ENCODE data around the gene HAUS1. TPM values are rescaled to one million over a fixed set of nuclear protein-coding genes. Genes with fewer than 3 reads are reported as not detected.
A peak's percentile ranks its signal among the peaks of the same experiment; 100 is the strongest.

The HAUS1 gene
- total and polyA plus RNA-seq, 4 donors = 23.3 to 48.1 (median 41.7) TPM

DNA sequence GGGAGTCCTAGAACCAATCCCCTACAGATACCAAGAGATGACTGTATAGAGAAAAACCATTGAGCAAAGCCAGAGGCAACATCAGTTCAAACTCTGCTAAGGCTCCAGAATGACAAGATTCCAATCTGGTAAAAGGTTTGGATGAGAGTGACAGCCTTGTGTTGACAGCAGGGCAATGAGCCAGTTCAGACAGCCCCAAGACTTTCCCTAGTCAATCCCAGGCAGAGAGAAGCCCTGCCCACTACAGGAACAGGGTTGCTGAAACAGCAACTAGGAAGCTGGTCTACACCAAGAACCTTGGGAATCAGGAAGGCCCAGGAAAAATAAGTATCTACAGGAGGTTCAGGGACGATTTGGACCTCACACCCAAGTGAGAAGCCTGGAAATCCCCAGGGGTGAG lies 35.4 kb upstream of the HAUS1 start:
- Histone ChIP-seq H3K4me3 (ENCODE audit: low read depth, low read length) (no peak overlapping the region), H3K4me1 (ENCODE audit: control insufficient read depth, insufficient read depth, low read length) (peaks cover 21% of the 10 kb centered on the region), H3K36me3 (ENCODE audit: control insufficient read depth, insufficient read depth, low read length) (no peaks in the 10 kb centered on the region), H3K27ac (ENCODE audit: low read depth, low read length) (no peak overlapping the region), H3K9me3 (ENCODE audit: control insufficient read depth, insufficient read depth, low read length) (peaks cover 2% of the 10 kb centered on the region), H3K27me3 (ENCODE audit: control insufficient read depth, insufficient read depth, low read length) (peaks cover 6% of the 10 kb centered on the region)
- no peak for DNase-seq (ENCODE audit: low read depth in 4 of 6, low spot score in 6 of 6)
- WGBS (ENCODE audit: insufficient coverage) = 58% methylated on average over 1 of the region's 1 CpG

DNA sequence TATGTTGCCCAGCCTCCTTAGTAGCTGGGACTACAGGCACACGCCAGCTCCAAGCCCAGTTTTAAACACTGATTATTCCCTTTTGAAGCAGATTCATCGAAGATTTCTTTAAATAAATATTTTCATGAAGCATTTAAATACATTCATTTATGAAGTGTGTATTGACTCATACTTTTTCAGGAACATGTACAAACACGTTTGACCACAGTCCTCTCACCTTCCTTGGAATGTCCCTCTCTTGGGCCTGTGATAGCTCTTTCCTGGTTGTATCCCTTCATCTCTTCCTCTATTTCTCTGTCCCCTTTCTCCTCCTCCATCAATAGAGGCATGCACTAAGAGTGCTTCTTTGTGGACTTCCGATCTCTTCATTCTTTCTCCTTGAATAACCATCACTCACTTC lies 34.7 kb upstream of the HAUS1 start:
- peaks cover 21% of the 10 kb centered on the region for H3K4me1 ChIP-seq (ENCODE audit: control insufficient read depth, insufficient read depth, low read length)
- no peak overlapping the region for H3K27ac ChIP-seq (ENCODE audit: low read depth, low read length)
- peaks cover 6% of the 10 kb centered on the region for H3K27me3 ChIP-seq (ENCODE audit: control insufficient read depth, insufficient read depth, low read length)
- DNase-seq (ENCODE audit: low read depth in 4 of 6, low spot score in 6 of 6) = no peak
- no peaks in the 10 kb centered on the region for H3K36me3 ChIP-seq (ENCODE audit: control insufficient read depth, insufficient read depth, low read length)
- WGBS (ENCODE audit: insufficient coverage) = 80% methylated on average over 2 of the region's 4 CpGs
- peaks cover 2% of the 10 kb centered on the region for H3K9me3 ChIP-seq (ENCODE audit: control insufficient read depth, insufficient read depth, low read length)
- no peak overlapping the region for H3K4me3 ChIP-seq (ENCODE audit: low read depth, low read length)

DNA sequence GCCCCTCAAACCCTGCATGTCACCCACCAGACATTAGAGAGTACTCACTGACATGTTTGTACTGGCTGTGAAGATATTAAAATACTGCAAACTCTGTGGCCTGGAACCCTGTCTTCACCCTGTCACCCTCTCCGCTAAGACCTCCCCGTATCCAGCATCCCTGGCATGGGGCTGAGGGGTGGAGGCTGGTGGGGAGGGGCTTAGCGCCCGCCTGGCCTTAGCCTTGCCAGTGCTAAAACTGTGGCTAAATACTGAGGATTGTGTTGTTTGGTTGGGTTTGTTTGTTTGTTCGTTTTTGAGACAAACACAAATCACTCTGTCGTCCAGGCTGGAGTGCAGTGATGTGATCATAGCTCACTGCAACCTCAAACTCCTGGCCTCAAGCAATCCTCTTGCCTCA lies 34.0 kb upstream of the HAUS1 start:
- Histone ChIP-seq H3K27ac (ENCODE audit: low read depth, low read length) (no peak overlapping the region), H3K4me3 (ENCODE audit: low read depth, low read length) (no peak overlapping the region), H3K4me1 (ENCODE audit: control insufficient read depth, insufficient read depth, low read length) (peaks cover 21% of the 10 kb centered on the region), H3K9me3 (ENCODE audit: control insufficient read depth, insufficient read depth, low read length) (peaks cover 2% of the 10 kb centered on the region), H3K27me3 (ENCODE audit: control insufficient read depth, insufficient read depth, low read length) (peaks cover 6% of the 10 kb centered on the region), H3K36me3 (ENCODE audit: control insufficient read depth, insufficient read depth, low read length) (no peaks in the 10 kb centered on the region)
- DNase-seq (ENCODE audit: low read depth in 4 of 6, low spot score in 6 of 6) = no peak
- WGBS (ENCODE audit: insufficient coverage) = 83% methylated on average over 2 of the region's 6 CpGs

DNA sequence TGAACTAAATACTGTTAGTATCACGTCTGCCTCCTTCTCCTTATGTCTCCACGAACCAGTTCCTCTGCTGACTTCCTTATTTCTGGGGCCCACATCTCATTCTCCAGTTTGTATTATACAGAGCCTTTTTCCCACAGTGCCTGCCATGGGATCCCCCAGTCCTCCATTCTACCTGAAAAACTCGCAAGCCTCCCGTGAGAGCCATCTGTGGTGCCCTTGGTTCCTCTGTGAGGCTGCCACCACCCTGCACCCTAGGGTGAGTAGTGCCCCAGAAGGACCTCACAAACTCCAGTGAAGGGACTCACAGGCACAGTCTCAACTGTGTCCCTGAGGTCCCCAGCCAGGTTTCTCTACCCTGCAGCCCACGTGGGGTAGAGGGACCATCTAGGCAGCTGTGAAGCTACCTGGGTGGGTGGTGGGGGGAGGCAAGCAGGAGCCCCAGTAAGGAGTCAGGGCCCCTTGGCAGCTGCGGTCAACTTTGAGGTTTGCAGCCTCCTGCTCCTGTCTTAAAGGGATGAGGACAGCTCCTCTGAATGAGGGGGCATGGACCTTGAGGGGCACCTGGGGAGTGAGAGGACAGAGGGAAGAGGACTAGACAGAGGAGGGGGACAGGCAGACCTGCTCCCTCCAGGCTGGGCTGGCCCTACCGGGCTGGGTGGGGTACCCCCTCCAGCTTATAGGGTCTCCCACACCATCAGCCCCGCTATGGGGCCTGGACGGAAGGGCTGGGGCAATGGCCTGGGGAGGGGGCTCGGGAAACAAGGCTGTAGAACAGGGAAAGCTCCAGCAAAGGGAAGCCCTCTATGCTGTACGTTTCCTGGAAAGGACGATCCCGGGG lies 33.2 kb upstream of the HAUS1 start:
- WGBS (ENCODE audit: insufficient coverage) = 40% methylated on average over 11 of the region's 13 CpGs
- Histone ChIP-seq H3K9me3 (ENCODE audit: control insufficient read depth, insufficient read depth, low read length) (peaks cover 2% of the 10 kb centered on the region), H3K27ac (ENCODE audit: low read depth, low read length) (no peak overlapping the region), H3K4me3 (ENCODE audit: low read depth, low read length) (peak overlapping the region; percentile 51), H3K4me1 (ENCODE audit: control insufficient read depth, insufficient read depth, low read length) (peaks cover 21% of the 10 kb centered on the region), H3K36me3 (ENCODE audit: control insufficient read depth, insufficient read depth, low read length) (no peaks in the 10 kb centered on the region), H3K27me3 (ENCODE audit: control insufficient read depth, insufficient read depth, low read length) (peaks cover 6% of the 10 kb centered on the region)
- DNase-seq (ENCODE audit: low read depth in 4 of 6, low spot score in 6 of 6) = no peak

DNA sequence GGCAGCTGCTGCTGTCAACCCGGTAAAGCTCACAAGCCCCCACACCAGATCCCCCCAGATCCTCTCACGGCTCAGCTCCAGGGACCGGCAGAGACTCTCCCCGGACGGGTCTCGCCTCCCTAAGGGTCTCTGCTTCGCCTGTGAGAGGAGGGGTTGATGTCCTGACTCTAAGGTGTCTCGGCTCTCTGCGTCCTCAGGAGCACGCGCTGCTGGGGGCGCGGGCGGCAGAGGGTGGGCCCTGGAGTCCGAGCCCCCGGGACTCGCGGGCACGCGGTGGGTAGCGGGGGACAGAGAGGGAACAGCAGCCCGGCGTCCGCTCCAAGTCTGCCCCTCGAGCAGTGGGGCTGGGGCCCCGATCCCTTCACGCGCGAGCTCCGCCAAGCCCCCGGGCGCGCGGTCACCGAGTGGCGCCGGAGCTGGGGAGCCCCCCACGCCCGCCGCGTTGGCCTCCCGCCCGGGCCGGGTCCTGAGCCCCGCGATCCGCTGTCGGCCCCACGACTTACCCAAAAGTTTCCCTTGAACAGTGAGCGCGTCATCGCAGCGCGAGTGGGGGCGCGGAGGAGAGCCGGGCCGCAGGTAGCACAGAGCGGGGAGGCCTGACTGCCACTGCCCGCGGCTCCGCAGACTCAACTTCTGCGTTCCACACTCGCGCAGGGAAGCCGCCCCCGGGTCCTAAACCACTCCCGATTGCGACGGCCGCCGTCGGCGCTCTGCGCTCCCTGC lies 32.4 kb upstream of the HAUS1 start, which contains the start of gene PSTPIP2:
PSTPIP2 (minus strand) TSS at position 608 of the 723 bp plus-strand sequence; CDS start at position 536, 72 bp downstream.
- WGBS (ENCODE audit: insufficient coverage) = under 1% methylated on average over 75 of the region's 75 CpGs
- peak in 2 of 6 donors; percentile 78 to 83 for DNase-seq (ENCODE audit: low read depth in 4 of 6, low spot score in 6 of 6)
- Histone ChIP-seq H3K27ac (ENCODE audit: low read depth, low read length) (no peak within 1 kb of the TSS), H3K4me1 (ENCODE audit: control insufficient read depth, insufficient read depth, low read length) (peaks cover 21% of the 10 kb centered on the region), H3K4me3 (ENCODE audit: low read depth, low read length) (peak within 1 kb of the TSS; percentile 51), H3K27me3 (ENCODE audit: control insufficient read depth, insufficient read depth, low read length) (peaks cover 6% of the 10 kb centered on the region), H3K9me3 (ENCODE audit: control insufficient read depth, insufficient read depth, low read length) (peaks cover 2% of the 10 kb centered on the region), H3K36me3 (ENCODE audit: control insufficient read depth, insufficient read depth, low read length) (no peaks in the 10 kb centered on the region)

DNA sequence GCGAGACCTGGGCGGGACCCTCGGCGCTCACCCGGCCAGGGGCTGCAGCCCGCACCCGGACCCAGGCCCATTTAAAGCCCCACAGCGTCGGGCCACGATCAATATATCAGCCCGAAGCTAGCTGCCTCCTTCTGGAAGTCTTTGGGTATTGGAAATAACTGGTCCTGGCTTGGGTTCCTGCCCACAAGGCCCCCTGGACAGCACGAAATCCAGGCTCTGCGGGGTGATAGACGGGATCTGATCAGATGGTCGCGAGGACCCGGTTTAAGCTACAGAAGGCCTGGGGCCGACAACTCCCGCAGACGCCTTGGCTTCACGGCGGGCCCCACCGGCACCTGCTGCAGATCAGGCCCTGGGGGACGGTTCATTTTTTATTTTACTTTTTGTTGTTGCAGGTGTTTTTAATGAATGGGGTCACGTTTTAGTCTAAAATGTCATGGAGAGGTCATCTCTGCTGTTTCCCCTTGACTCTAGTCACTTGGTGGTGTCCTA lies 31.8 kb upstream of the HAUS1 start:
- Histone ChIP-seq H3K9me3 (ENCODE audit: control insufficient read depth, insufficient read depth, low read length) (peaks cover 2% of the 10 kb centered on the region), H3K4me3 (ENCODE audit: low read depth, low read length) (peak overlapping the region; percentile 51), H3K36me3 (ENCODE audit: control insufficient read depth, insufficient read depth, low read length) (peaks cover 2% of the 10 kb centered on the region), H3K4me1 (ENCODE audit: control insufficient read depth, insufficient read depth, low read length) (peaks cover 21% of the 10 kb centered on the region), H3K27ac (ENCODE audit: low read depth, low read length) (no peak overlapping the region), H3K27me3 (ENCODE audit: control insufficient read depth, insufficient read depth, low read length) (peaks cover 6% of the 10 kb centered on the region)
- no peak for DNase-seq (ENCODE audit: low read depth in 4 of 6, low spot score in 6 of 6)
- 6% methylated on average over 23 of the region's 25 CpGs for WGBS (ENCODE audit: insufficient coverage)

DNA sequence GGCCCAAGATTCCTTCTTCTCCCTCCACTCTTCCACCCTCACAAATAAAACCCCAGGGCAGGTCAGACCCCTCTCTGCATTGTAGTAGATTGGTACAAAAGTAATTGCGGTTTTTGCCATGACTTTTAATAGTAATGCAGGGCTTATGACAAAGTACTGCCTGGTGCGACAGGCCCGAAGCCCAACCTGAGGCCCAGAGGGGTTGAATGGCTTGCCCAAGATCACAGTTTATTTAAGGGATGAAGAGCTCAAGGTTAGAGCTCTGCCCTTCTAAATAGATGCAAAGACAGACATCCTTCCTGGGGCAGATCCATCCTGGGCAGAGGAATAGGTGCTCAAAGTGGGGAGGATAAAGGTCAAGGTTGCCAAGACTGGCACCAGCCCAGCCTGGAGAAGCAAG lies 31.2 kb upstream of the HAUS1 start:
- H3K9me3 ChIP-seq (ENCODE audit: control insufficient read depth, insufficient read depth, low read length) = no peaks in the 10 kb centered on the region
- peaks cover 6% of the 10 kb centered on the region for H3K36me3 ChIP-seq (ENCODE audit: control insufficient read depth, insufficient read depth, low read length)
- WGBS (ENCODE audit: insufficient coverage) = 100% methylated on average over 3 of the region's 3 CpGs
- no peak overlapping the region for H3K27ac ChIP-seq (ENCODE audit: low read depth, low read length)
- H3K4me1 ChIP-seq (ENCODE audit: control insufficient read depth, insufficient read depth, low read length) = peaks cover 21% of the 10 kb centered on the region
- peaks cover 6% of the 10 kb centered on the region for H3K27me3 ChIP-seq (ENCODE audit: control insufficient read depth, insufficient read depth, low read length)
- H3K4me3 ChIP-seq (ENCODE audit: low read depth, low read length) = no peak overlapping the region
- no peak for DNase-seq (ENCODE audit: low read depth in 4 of 6, low spot score in 6 of 6)

DNA sequence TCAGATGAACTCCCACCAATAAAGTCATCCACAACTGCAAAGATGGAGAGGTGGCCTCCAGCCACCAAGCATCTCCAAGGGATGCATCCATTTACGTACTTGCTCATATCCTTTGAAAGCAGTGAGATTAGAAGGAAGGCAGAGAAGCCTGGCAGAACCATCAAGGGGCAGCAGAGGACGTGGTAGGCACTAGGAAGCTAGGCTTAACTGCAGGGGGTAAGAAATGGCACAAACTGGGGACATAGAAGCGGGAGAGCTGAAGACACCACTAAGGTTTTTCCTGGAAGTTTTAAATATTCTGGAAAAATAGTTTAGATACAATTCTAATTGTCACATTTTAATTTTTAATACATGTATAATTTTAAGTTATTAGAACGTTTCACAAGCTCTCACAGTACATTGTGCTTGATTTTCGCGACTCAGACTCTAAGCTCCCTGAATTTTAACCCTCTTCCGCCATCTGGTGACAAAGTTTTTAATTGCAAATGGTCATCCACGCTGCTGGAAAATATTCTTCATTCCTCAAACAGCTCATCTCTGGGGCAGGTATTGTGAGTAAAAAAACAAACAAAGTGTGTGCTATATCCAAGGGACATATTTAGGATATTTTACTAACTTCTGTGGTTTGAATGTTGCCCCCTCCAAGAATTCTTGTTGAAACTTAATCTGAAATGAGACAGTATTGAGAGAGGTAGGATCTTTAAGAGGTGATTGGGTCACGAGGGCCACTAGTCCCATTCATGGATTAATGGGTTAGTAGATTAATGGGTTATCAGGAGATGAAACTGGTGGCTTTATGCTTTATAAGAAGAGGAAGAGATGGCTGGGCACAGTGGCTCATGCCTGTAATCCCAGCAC lies 30.5 kb upstream of the HAUS1 start:
- peaks cover 9% of the 10 kb centered on the region for H3K36me3 ChIP-seq (ENCODE audit: control insufficient read depth, insufficient read depth, low read length)
- no peaks in the 10 kb centered on the region for H3K9me3 ChIP-seq (ENCODE audit: control insufficient read depth, insufficient read depth, low read length)
- 42% methylated on average over 2 of the region's 9 CpGs for WGBS (ENCODE audit: insufficient coverage)
- H3K27ac ChIP-seq (ENCODE audit: low read depth, low read length) = no peak overlapping the region
- H3K4me3 ChIP-seq (ENCODE audit: low read depth, low read length) = no peak overlapping the region
- H3K27me3 ChIP-seq (ENCODE audit: control insufficient read depth, insufficient read depth, low read length) = peaks cover 6% of the 10 kb centered on the region
- peaks cover 21% of the 10 kb centered on the region for H3K4me1 ChIP-seq (ENCODE audit: control insufficient read depth, insufficient read depth, low read length)
- DNase-seq (ENCODE audit: low read depth in 4 of 6, low spot score in 6 of 6) = peak; percentile 47 to 93 (median 65)

DNA sequence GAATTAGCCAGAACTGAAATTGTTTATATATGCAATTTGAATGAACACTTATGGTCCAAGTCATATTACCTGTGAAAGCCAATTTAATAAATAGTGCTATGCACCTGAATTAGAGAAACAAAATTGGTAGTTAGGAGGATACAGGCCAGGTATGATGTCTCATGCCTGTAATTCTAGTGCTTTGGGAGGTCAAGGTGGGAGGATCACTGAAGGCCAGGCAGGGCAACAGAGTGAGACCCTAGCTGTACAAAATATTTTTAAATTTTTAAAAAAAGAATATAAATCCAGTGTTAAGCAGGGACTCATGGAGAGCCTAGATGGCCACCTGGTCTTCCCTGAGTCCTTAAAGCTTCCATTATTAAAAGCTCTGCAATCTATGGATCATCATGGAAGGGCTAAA lies 24.8 kb upstream of the HAUS1 start:
- H3K27me3 ChIP-seq (ENCODE audit: control insufficient read depth, insufficient read depth, low read length) = no peaks in the 10 kb centered on the region
- peaks cover 45% of the 10 kb centered on the region for H3K36me3 ChIP-seq (ENCODE audit: control insufficient read depth, insufficient read depth, low read length)
- DNase-seq (ENCODE audit: low read depth in 4 of 6, low spot score in 6 of 6) = no peak
- no peak overlapping the region for H3K4me3 ChIP-seq (ENCODE audit: low read depth, low read length)
- H3K4me1 ChIP-seq (ENCODE audit: control insufficient read depth, insufficient read depth, low read length) = no peaks in the 10 kb centered on the region
- no peaks in the 10 kb centered on the region for H3K9me3 ChIP-seq (ENCODE audit: control insufficient read depth, insufficient read depth, low read length)
- no peak overlapping the region for H3K27ac ChIP-seq (ENCODE audit: low read depth, low read length)
